ENCODE measurements around the gene JSRP1. TPM values are rescaled to one million over a fixed set of nuclear protein-coding genes. Genes with fewer than 3 reads are reported as not detected.
A peak's percentile ranks its signal among the peaks of the same experiment; 100 is the strongest.

The JSRP1 gene
- total RNA-seq, 4 donors from 2014 or later = not detected

DNA sequence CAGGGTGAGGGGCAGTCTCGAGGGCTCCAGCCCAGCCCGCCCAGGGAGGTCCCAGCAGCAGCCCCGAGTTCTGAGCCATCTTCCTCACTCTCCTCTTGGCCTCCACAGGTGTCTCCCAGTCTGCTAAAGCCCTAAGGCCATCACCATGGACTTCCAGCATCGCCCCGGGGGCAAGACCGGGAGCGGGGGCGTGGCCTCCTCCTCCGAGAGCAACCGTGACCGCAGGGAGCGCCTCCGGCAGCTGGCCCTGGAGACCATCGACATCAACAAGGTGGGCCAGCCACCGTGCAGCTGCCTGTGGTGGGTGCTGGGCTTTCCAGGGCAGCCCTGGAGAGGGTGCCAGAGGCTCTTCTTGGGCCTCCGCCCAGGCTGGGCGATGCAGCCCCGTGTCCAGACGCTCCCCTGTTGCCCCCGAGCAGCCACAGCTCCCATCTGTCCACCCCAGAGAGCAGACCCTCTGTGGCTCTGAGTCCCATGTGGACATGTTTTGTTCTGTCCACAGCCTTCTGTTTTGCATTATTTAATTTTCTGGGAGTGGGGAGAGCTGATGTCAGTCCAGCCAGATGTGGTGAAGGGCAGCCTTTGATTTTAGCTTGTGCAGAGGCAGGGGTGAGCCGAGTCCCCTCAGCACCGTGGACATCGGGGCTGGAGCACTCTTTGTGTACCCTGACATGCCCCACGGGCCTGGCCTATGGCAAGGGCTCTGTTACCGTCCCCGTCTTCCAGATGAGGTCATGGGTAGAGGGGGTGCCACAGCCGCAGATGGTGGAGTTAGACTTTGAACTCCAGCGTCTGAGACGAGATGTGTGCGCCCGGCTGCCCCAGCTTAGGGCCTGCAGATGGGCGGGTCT, 12.7 kb downstream of the JSRP1 start:
- no peak overlapping the region for H3K4me3 ChIP-seq
- no peaks in the 10 kb centered on the region for H3K27me3 ChIP-seq
- no peak overlapping the region for H3K27ac ChIP-seq
- DNase-seq = no peak
- intact Hi-C loops (cut with DNase I; ENCODE audit: low total_unique reads) = no loop called here
- TF ChIP-seq, protein P1, sequence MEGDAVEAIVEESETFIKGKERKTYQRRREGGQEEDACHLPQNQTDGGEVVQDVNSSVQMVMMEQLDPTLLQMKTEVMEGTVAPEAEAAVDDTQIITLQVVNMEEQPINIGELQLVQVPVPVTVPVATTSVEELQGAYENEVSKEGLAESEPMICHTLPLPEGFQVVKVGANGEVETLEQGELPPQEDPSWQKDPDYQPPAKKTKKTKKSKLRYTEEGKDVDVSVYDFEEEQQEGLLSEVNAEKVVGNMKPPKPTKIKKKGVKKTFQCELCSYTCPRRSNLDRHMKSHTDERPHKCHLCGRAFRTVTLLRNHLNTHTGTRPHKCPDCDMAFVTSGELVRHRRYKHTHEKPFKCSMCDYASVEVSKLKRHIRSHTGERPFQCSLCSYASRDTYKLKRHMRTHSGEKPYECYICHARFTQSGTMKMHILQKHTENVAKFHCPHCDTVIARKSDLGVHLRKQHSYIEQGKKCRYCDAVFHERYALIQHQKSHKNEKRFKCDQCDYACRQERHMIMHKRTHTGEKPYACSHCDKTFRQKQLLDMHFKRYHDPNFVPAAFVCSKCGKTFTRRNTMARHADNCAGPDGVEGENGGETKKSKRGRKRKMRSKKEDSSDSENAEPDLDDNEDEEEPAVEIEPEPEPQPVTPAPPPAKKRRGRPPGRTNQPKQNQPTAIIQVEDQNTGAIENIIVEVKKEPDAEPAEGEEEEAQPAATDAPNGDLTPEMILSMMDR (IDR thresholded peaks at IDR 0.05) = no peak
- no peak for TF ChIP-seq POLR2A (IDR thresholded peaks at IDR 0.05)
- no peaks in the 10 kb centered on the region for H3K9me3 ChIP-seq
- no peaks in the 10 kb centered on the region for H3K36me3 ChIP-seq
- peaks cover 6 to 23% of the 10 kb centered on the region in 2 donors for H3K4me1 ChIP-seq

DNA sequence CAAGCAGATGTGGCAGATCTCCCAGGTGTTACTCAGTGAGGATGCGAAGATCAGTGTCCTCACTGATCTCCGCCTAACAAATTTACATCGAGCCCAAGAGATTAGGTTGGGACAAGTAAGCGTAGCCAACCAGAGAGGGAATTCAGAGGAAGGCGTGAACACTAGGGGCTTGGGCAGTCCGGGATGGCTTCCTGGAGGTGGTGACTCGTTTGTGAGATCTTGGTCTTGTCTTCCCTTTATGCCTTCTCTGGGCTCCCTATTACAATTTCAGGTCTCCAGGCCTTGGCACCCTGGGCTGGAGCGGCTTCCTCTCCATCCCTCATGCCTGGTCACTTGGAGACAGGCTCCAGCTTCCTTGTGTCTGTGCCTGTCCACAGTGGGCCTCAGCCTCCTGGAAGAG, 13.4 kb downstream of the JSRP1 start:
- no peaks in the 10 kb centered on the region for H3K27me3 ChIP-seq
- no peaks in the 10 kb centered on the region for H3K9me3 ChIP-seq
- DNase-seq = no peak
- TF ChIP-seq, protein P1 (IDR thresholded peaks at IDR 0.05) = no peak
- TF ChIP-seq POLR2A (IDR thresholded peaks at IDR 0.05) = no peak
- no peak overlapping the region for H3K4me3 ChIP-seq
- H3K27ac ChIP-seq = no peak overlapping the region
- H3K36me3 ChIP-seq = no peaks in the 10 kb centered on the region
- intact Hi-C loops (cut with DNase I; ENCODE audit: low total_unique reads) = no loop called here
- peaks cover 11 to 30% of the 10 kb centered on the region in 2 donors for H3K4me1 ChIP-seq

DNA sequence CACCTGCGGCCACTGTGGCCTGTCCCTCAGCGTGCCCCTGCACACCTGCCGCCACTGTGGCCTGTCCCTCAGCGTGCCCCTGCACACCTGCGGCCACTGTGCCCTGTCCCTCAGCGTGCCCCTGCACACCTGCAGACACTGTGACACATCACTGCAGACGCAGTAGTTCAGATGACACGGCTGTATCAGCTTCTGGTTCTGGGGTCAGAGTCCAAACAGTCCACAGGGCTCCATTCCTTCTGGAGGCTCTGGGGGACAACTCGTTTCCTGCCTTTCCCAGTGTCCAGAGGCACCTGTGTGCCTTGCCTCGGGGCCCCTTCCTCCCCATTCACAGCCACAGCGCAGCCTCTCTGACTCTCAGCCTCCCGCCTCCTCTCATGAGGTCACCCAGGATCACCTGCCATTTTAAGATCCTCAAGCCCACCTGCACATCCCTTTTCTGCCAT, 14.1 kb downstream of the JSRP1 start:
- Histone ChIP-seq H3K4me3 (no peak overlapping the region), H3K27me3 (no peaks in the 10 kb centered on the region), H3K4me1 (peaks cover 13 to 36% of the 10 kb centered on the region in 2 donors), H3K27ac (no peak overlapping the region), H3K36me3 (no peaks in the 10 kb centered on the region), H3K9me3 (no peaks in the 10 kb centered on the region)
- DNase-seq = no peak
- intact Hi-C loops (cut with DNase I; ENCODE audit: low total_unique reads) = no loop called here
- no peak for TF ChIP-seq POLR2A (IDR thresholded peaks at IDR 0.05)
- TF ChIP-seq, protein P1 (IDR thresholded peaks at IDR 0.05) = no peak

DNA sequence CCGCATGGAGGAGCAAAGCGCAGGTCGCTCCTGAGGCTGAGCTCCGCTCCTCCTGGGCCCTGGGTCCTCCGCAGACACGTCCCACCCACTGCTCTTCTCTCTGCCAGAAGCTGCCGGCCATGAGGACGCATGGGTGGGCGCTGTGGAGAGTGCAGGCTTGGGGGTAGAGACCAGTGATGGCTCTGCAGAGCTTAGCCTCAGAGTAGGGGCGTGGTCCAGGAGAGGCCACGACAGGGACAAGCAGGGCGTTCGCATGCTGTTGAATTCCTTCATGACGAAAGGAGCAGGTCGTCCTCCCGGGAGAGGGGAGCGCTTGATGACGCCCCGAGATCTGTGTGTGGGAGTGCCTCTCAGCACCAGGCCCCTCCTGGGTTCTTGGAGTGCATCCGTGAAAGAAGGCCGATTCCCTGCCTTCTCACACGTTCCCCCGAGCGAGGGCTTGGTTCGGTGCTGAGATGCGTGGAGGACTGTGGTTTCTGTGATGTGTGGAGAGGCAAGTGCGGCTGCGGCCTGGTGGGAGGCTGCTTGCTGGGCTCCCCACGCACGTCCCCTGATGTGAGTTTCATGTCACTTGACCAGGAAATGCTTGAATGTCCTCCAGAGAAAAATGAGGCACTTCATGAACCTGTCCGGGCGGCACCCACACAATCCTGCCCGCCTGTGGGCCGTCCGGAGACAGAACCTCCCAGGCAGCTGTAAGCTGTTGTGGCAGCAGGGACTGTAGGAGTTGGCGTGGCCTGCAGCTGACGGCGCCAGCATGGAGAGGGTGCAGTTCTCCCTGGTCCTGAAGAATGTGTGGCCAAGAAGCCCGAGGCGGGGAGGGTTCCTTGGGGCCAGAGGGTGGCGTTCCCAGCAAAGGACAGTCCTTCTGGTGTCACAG, 15.1 kb downstream of the JSRP1 start:
- peak overlapping the region in 1 of 2 donors; percentile 9 for H3K27ac ChIP-seq
- H3K27me3 ChIP-seq = no peaks in the 10 kb centered on the region
- no peaks in the 10 kb centered on the region for H3K36me3 ChIP-seq
- intact Hi-C loops (cut with DNase I; ENCODE audit: low total_unique reads) = no loop called here
- H3K4me1 ChIP-seq = peaks cover 13 to 36% of the 10 kb centered on the region in 2 donors
- TF ChIP-seq POLR2A (IDR thresholded peaks at IDR 0.05) = no peak
- TF ChIP-seq, protein P1 (IDR thresholded peaks at IDR 0.05) = no peak
- no peaks in the 10 kb centered on the region for H3K9me3 ChIP-seq
- DNase-seq = no peak
- no peak overlapping the region for H3K4me3 ChIP-seq
